HEK293T (cell line): ENCODE measurements around the gene RNASEH2A.

ENCODE experiments used
- ARNT ChIP-seq: fragments of 450-650 bp; IDR thresholded peaks from 2 replicates; pipeline ENCODE4 v1.6.1; 2017; ENCODE audit warnings: mild to moderate bottlenecking
- BHLHE40 ChIP-seq: fragments of 450-650 bp; IDR thresholded peaks from 2 replicates; pipeline ENCODE4 v1.6.1; 2016; ENCODE audit warnings: mild to moderate bottlenecking, moderate library complexity, borderline replicate concordance
- CTBP1 ChIP-seq: fragments of 450-650 bp; IDR thresholded peaks from 2 replicates; pipeline ENCODE4 v1.6.1; 2016; ENCODE audit warnings: borderline replicate concordance
- ELF4 ChIP-seq: fragments of 450-650 bp; IDR thresholded peaks from 2 replicates; pipeline ENCODE4 v1.6.1; 2017; ENCODE audit warnings: antibody characterized with exemption
- FOXA1 ChIP-seq: fragments of 450-650 bp; IDR thresholded peaks from 2 replicates; pipeline ENCODE4 v1.6.1; 2016; ENCODE audit warnings: mild to moderate bottlenecking
- FOXM1 ChIP-seq: fragments of 450-650 bp; IDR thresholded peaks from 2 replicates; pipeline ENCODE4 v1.6.1; 2017; ENCODE audit warnings: mild to moderate bottlenecking, borderline replicate concordance
- HDGF ChIP-seq: fragments of 450-650 bp; IDR thresholded peaks from 2 replicates; pipeline ENCODE4 v1.6.1; 2017; ENCODE audit warnings: antibody characterized with exemption, borderline replicate concordance
- L3MBTL2 ChIP-seq: fragments of 450-650 bp; conservative IDR thresholded peaks from 2 replicates; pipeline ENCODE4 v1.6.1; 2016; ENCODE audit warnings: mild to moderate bottlenecking
- LEF1 ChIP-seq: fragments of 450-650 bp; IDR thresholded peaks from 2 replicates; pipeline ENCODE4 v1.6.1; 2017; ENCODE audit warnings: mild to moderate bottlenecking, borderline replicate concordance
- SP1 ChIP-seq: fragments of 450-650 bp; IDR thresholded peaks from 2 replicates; pipeline ENCODE4 v1.6.1; 2017
- SUZ12 ChIP-seq: fragments of 450-650 bp; IDR thresholded peaks from 2 replicates; pipeline ENCODE4 v1.6.1; 2016; ENCODE audit warnings: mild to moderate bottlenecking
- TF ChIP-seq, protein P1 (sequence below): fragments of 450-650 bp; IDR thresholded peaks from 2 replicates; pipeline ENCODE4 v1.6.1; 2016

DNA sequence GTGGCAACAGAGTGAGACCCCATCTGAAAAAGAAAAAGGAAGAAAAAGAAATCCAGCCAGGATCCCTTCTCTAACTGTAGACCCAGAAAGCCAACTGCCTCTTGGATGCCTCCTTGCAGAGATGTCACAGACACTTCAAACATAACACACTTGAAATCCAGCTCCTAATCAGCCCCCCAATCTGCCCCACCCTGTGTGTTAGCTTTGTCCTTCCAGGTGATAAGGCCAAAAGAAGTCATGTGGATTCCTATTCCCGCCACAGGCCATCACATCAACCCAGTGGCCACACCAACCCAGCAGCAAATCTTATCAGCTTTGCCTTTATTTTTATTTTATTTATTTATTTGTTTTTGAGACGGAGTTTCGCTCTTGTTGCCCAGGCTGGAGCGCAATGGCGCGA lies 46.7 kb upstream of the RNASEH2A start:
- TF ChIP-seq SP1 = no peak
- no peak for TF ChIP-seq BHLHE40
- TF ChIP-seq L3MBTL2 = no peak
- no peak for TF ChIP-seq FOXM1
- no peak for TF ChIP-seq LEF1
- TF ChIP-seq, protein P1, sequence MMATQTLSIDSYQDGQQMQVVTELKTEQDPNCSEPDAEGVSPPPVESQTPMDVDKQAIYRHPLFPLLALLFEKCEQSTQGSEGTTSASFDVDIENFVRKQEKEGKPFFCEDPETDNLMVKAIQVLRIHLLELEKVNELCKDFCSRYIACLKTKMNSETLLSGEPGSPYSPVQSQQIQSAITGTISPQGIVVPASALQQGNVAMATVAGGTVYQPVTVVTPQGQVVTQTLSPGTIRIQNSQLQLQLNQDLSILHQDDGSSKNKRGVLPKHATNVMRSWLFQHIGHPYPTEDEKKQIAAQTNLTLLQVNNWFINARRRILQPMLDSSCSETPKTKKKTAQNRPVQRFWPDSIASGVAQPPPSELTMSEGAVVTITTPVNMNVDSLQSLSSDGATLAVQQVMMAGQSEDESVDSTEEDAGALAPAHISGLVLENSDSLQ = no peak
- no peak for TF ChIP-seq ARNT
- no peak for TF ChIP-seq HDGF
- no peak for TF ChIP-seq ELF4
- TF ChIP-seq FOXA1 = no peak
- TF ChIP-seq SUZ12 = no peak
- no peak for TF ChIP-seq CTBP1
